PC-3 (cell line): ENCODE measurements around the gene SPATS2. TPM values are rescaled to one million over a fixed set of nuclear protein-coding genes. Genes with fewer than 3 reads are reported as not detected.

Experiments
- ATAC-seq: fragments of 200-7000 bp; cut with Tn5 transposase; 2 replicates; pipeline ENCODE4 v1.9.1; 2020; ENCODE audit warnings: mild to moderate bottlenecking, moderate library complexity
- BruUV-seq: library from RNA; stranded (reverse); fragments of 400-500 nt; replicated peaks from 2 replicates; lab custom pipeline; 2021; lab: Mats Ljungman, UMichigan
- CTCF ChIA-PET: fragments of 300-600 bp; sonication (Branson Sonifier 250); formaldehyde crosslinking; loops from one replicate; lab custom pipeline; 2022; ENCODE audit warnings: antibody characterized with exemption; lab: Charles Lee
- POLR2A ChIA-PET: fragments of 300-600 bp; sonication (Branson Sonifier 250); formaldehyde crosslinking; loops from one replicate; lab custom pipeline; 2022; ENCODE audit warnings: antibody characterized with exemption; ENCODE audit not compliant: unreplicated experiment; lab: Charles Lee
- DNase-seq: peaks from one replicate; pipeline ENCODE4 v3.0.0-alpha.2; 2015
- H2AFZ ChIP-seq: fragments of 300-600 bp; sonication (generic); 2 replicates; pipeline ENCODE4 v1.6.0; 2016; ENCODE audit warnings: antibody characterized with exemption, low read length
- H3F3A ChIP-seq: fragments of 300-600 bp; sonication (generic); one replicate; pipeline ENCODE4 v1.6.0; 2017; ENCODE audit warnings: antibody characterized with exemption, low read length, control low read depth, mild to moderate bottlenecking; ENCODE audit not compliant: unreplicated experiment
- H3K27ac ChIP-seq: fragments of 300-600 bp; sonication (generic); 2 replicates; pipeline ENCODE4 v1.5.1; 2016; ENCODE audit warnings: mild to moderate bottlenecking, low read length
- H3K27me3 ChIP-seq: fragments of 300-600 bp; sonication (generic); 2 replicates; pipeline ENCODE4 v1.6.1; 2016; ENCODE audit warnings: low read length, mixed read lengths
- H3K36me3 ChIP-seq: fragments of 300-600 bp; sonication (generic); 2 replicates; pipeline ENCODE4 v1.6.1; 2016; ENCODE audit warnings: low read depth, mixed run types, low read length, mixed read lengths
- H3K4me1 ChIP-seq: fragments of 300-600 bp; sonication (generic); 2 replicates; pipeline ENCODE4 v1.5.1; 2016; ENCODE audit warnings: low read length; ENCODE audit not compliant: insufficient read depth
- H3K4me2 ChIP-seq: fragments of 300-600 bp; sonication (generic); 2 replicates; pipeline ENCODE4 v1.6.0; 2016; ENCODE audit warnings: low read length
- H3K4me3 ChIP-seq: fragments of 300-600 bp; sonication (generic); 2 replicates; pipeline ENCODE4 v1.5.1; 2016; ENCODE audit warnings: mild to moderate bottlenecking, low read length, mixed read lengths
- H3K79me2 ChIP-seq: fragments of 300-600 bp; sonication (generic); 2 replicates; pipeline ENCODE4 v1.6.1; 2017; ENCODE audit warnings: low read length, mixed read lengths
- H3K9ac ChIP-seq: fragments of 300-600 bp; sonication (generic); 2 replicates; pipeline ENCODE4 v1.6.0; 2016; ENCODE audit warnings: mild to moderate bottlenecking, low read length
- H3K9me2 ChIP-seq: fragments of 300-600 bp; sonication (generic); replicated peaks from 2 replicates; pipeline ENCODE4 v1.6.1; 2016; ENCODE audit warnings: mixed run types, low read length, mixed read lengths
- H3K9me3 ChIP-seq: fragments of 300-600 bp; sonication (generic); 2 replicates; pipeline ENCODE4 v1.6.1; 2016; ENCODE audit warnings: low read length, mixed read lengths
- H4K20me1 ChIP-seq: fragments of 300-600 bp; sonication (generic); 2 replicates; pipeline ENCODE4 v1.6.1; 2016; ENCODE audit warnings: low read length, mixed read lengths
- CTCF ChIP-seq: fragments of 300-600 bp; sonication (generic); conservative IDR thresholded peaks from 2 replicates; pipeline ENCODE4 v1.5.1; 2017; ENCODE audit warnings: antibody characterized with exemption, low read depth, mild to moderate bottlenecking, low read length
- EZH2 ChIP-seq: fragments of 300-600 bp; sonication (generic); IDR thresholded peaks from one replicate; pipeline ENCODE4 v1.6.1; 2017; ENCODE audit warnings: antibody characterized with exemption, mild to moderate bottlenecking, low read length; ENCODE audit not compliant: unreplicated experiment
- EZH2phosphoT487 ChIP-seq: fragments of 300-600 bp; sonication (generic); IDR thresholded peaks from 2 replicates; pipeline ENCODE4 v1.6.1; 2018; ENCODE audit warnings: mild to moderate bottlenecking, antibody characterized with exemption, low read length, borderline replicate concordance
- intact Hi-C: fragments of 100-400 bp; cut with micrococcal nuclease; formaldehyde crosslinking; loops from 2 replicates; pipeline ENCODE4 v1.9.0; 2023
- total RNA-seq: library from RNA; depleted of rRNA; stranded (reverse); fragments of >200 nt; gene quantifications from 2 replicates; pipeline ENCODE4 v1.2.3, GENCODE V29; 2014

The SPATS2 gene
- total RNA-seq, 1 experiment from 2014 or later, result 27.0 TPM

DNA sequence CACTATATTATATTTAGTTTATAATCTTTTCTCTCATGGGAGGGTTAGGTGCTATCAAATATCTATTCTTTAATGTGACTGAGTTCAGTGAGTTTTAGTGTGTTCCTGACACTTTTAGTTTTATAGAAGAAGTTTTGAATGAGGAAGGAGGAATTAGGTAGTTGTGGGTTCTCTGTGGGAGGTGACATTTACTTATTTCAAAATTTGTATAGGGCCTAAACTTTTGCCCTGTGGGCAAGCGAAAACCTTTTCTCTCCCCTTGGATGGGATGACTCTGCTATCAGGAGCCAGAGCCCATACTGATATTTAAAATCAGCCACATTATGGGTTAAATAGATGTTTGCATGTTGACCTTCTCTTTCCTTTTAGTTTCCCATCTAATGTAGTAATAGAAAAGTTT, 43.6 kb downstream of the SPATS2 start:
- no peak overlapping the region for H2AFZ ChIP-seq
- no peaks in the 10 kb centered on the region for H3K9me2 ChIP-seq
- no peaks in the 10 kb centered on the region for H3K4me1 ChIP-seq
- POLR2A ChIA-PET, result no interaction called here
- no peak for DNase-seq
- ATAC-seq, result no peak
- H4K20me1 ChIP-seq, result no peaks in the 10 kb centered on the region
- CTCF ChIA-PET, result no interaction called here
- no peaks in the 10 kb centered on the region for H3K9me3 ChIP-seq
- no TSS peak for BruUV-seq
- no peaks in the 10 kb centered on the region for H3K27me3 ChIP-seq
- no peak overlapping the region for H3K9ac ChIP-seq
- no peak overlapping the region for H3K27ac ChIP-seq
- no peak overlapping the region for H3K4me3 ChIP-seq
- no peak overlapping the region for H3K4me2 ChIP-seq
- peaks cover 12% of the 10 kb centered on the region for H3K79me2 ChIP-seq
- no peaks in the 10 kb centered on the region for H3K36me3 ChIP-seq
- intact Hi-C loops, result no loop called here
- H3F3A ChIP-seq, result no peaks in the 10 kb centered on the region
- TF ChIP-seq EZH2 (no peak), CTCF (no peak), EZH2phosphoT487 (no peak)

DNA sequence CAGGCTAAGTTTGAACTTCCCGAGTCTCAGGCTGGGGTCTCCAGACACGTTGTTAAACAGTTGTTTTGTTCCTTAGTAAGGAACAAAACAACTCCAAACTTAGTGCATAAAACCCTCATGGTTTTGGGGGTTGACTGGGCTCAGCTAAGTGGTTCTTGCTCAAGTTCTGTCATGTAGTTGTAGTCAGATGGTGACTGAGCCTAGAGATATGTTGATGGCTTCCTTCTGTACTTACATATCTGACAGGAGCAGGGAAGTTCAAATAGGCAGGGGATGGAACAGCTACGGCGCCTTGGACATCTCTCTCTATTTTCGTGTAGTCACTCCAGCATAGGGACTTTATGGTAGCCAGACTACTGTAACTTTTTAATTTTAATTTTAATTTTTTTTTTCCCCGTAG, 45.7 kb downstream of the SPATS2 start:
- TF ChIP-seq EZH2, result no peak
- TF ChIP-seq CTCF, result no peak
- no peak for TF ChIP-seq EZH2phosphoT487
- Histone ChIP-seq H4K20me1 (no peaks in the 10 kb centered on the region), H2AFZ (no peak overlapping the region)

DNA sequence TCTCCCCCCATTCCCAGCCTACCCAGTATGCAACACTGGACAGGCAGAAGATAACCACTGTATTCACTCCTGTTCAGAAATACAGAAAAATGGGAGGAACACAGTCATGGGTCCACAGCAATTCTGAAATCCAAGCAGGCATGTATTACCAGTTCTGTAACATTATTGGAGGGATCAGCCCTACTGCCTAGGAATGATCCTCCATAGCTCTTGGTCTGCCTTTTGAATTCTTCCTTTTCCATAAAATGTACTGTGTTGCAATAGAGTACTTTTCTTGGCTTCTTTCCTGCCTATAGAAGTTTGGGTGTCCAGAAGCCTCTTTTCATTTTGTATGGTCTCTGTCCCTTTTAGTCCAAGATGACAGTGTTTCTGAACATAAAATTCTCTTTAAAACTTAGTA, 46.5 kb downstream of the SPATS2 start:
- BruUV-seq, result no TSS peak
- Histone ChIP-seq H3K9me3 (no peaks in the 10 kb centered on the region), H2AFZ (no peak overlapping the region), H3K27me3 (no peaks in the 10 kb centered on the region), H3K36me3 (no peaks in the 10 kb centered on the region), H3K27ac (no peak overlapping the region), H3K4me1 (no peaks in the 10 kb centered on the region), H3K79me2 (peaks cover 7% of the 10 kb centered on the region; the same call in 1 of the 2 replicates), H3K4me2 (no peak overlapping the region), H3K4me3 (no peak overlapping the region), H3K9ac (no peak overlapping the region), H3F3A (no peaks in the 10 kb centered on the region), H4K20me1 (no peaks in the 10 kb centered on the region), H3K9me2 (no peaks in the 10 kb centered on the region)
- intact Hi-C loops, result no loop called here
- no peak for ATAC-seq
- ChIA-PET POLR2A (no interaction called here), CTCF (interaction anchor here (0.6 kb wide), 1 partner anchor 1316 kb away, joined by 3 read pairs; no protein-coding TSS in a partner anchor)
- no peak for TF ChIP-seq EZH2
- TF ChIP-seq EZH2phosphoT487, result no peak
- no peak for TF ChIP-seq CTCF
- DNase-seq, result peak; percentile 11

More for the DNA sequence above, 45.7 kb downstream of the SPATS2 start:
- DNase-seq (no peak), ATAC-seq (no peak)
- CTCF ChIA-PET, result no interaction called here
- no TSS peak for BruUV-seq
- 0 out of 2 replicates have a peak, but pooled peaks cover 3% of the 10 kb centered on the region for H3K79me2 ChIP-seq
- POLR2A ChIA-PET, result no interaction called here
- H3K27ac ChIP-seq, result no peak overlapping the region
- intact Hi-C loops, result no loop called here
- H3K4me2 ChIP-seq, result no peak overlapping the region
- no peaks in the 10 kb centered on the region for H3K9me2 ChIP-seq
- H3K4me1 ChIP-seq, result no peaks in the 10 kb centered on the region
- H3K9ac ChIP-seq, result no peak overlapping the region
- no peaks in the 10 kb centered on the region for H3K27me3 ChIP-seq
- no peaks in the 10 kb centered on the region for H3F3A ChIP-seq
- H3K9me3 ChIP-seq, result no peaks in the 10 kb centered on the region
- H3K4me3 ChIP-seq, result no peak overlapping the region
- H3K36me3 ChIP-seq, result no peaks in the 10 kb centered on the region
